Measurements from ENCODE around the gene DYSF.

Gene DYSF

DNA sequence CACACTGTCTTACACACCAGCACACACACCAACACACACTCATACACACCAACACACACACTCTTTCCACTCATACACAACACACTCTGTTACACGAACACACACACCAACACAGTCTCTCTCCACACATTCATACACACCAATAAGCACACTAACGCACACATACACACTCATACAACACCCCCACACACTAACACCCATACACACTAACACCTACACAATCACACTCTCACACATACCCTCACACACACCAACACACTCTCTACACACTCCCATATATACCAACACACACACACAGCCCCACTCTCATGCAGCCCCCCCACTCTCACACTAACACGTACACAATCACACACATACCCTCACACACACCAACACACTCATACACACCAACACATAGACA is 123.8 kb downstream of the DYSF start:
- Histone ChIP-seq H3K4me1 (ENCODE audit: low read depth, poor library complexity, severe bottlenecking) (no peaks in the 10 kb centered on the region), H3K36me3 (ENCODE audit: insufficient read depth) (no peaks in the 10 kb centered on the region), H3K4me2 (no peak overlapping the region), H3K27ac (no peak overlapping the region), H2AFZ (ENCODE audit: low read depth) (no peak overlapping the region), H3K79me2 (ENCODE audit: insufficient read depth, low read depth) (no peaks in the 10 kb centered on the region), H3K4me3 (IDR thresholded peaks at IDR 0.05; ENCODE audit: insufficient read depth, low read depth, low read length) (no peak overlapping the region), H4K20me1 (ENCODE audit: insufficient read depth) (no peaks in the 10 kb centered on the region), H3K9ac (no peak overlapping the region), H3K27me3 (ENCODE audit: insufficient read depth, low read depth) (no peaks in the 10 kb centered on the region)
- TF ChIP-seq, protein P1, sequence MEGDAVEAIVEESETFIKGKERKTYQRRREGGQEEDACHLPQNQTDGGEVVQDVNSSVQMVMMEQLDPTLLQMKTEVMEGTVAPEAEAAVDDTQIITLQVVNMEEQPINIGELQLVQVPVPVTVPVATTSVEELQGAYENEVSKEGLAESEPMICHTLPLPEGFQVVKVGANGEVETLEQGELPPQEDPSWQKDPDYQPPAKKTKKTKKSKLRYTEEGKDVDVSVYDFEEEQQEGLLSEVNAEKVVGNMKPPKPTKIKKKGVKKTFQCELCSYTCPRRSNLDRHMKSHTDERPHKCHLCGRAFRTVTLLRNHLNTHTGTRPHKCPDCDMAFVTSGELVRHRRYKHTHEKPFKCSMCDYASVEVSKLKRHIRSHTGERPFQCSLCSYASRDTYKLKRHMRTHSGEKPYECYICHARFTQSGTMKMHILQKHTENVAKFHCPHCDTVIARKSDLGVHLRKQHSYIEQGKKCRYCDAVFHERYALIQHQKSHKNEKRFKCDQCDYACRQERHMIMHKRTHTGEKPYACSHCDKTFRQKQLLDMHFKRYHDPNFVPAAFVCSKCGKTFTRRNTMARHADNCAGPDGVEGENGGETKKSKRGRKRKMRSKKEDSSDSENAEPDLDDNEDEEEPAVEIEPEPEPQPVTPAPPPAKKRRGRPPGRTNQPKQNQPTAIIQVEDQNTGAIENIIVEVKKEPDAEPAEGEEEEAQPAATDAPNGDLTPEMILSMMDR (conservative IDR thresholded peaks at IDR 0.05; ENCODE audit: low read depth, low read length), result no peak

DNA sequence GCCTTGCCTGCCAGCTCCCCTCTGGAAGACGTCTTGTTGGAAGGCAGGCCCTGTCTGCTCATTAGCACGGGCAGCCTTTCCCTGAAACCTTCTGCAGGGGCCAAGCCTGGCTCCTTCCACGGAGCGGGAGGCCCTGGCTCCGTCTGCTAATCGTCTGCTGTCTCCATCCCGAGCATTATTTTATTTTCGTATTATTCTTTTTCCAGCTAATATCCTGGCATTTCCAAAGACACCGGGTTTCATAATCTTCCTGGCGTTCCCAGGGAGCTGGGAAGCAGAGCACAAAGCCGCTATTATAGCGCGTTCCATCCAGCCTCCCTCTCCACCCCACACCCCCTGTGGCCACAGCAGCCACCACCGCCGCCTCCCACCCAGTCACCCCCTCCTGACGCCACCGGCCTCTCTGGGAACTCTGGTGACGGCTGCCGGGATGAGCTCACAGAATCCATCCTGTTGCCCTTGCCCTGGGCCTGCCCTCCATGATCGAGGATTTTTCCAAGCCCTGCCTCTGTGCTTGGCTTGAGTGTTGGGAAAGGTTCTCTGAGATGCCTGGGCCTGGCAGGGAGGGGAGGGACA is 125.5 kb downstream of the DYSF start:
- no peaks in the 10 kb centered on the region for H3K4me1 ChIP-seq (ENCODE audit: low read depth, poor library complexity, severe bottlenecking)

GRCh38 chr2:71581026-71581425 is 127.7 kb downstream of the DYSF start:
- no peaks in the 10 kb centered on the region for H3K27me3 ChIP-seq (ENCODE audit: insufficient read depth, low read depth)
- no peaks in the 10 kb centered on the region for H3K79me2 ChIP-seq (ENCODE audit: insufficient read depth, low read depth)
- no peaks in the 10 kb centered on the region for H4K20me1 ChIP-seq (ENCODE audit: insufficient read depth)
- H3K36me3 ChIP-seq (ENCODE audit: insufficient read depth), result no peaks in the 10 kb centered on the region
- H3K9ac ChIP-seq, result no peak overlapping the region
- no peak overlapping the region for H2AFZ ChIP-seq (ENCODE audit: low read depth)
- TF ChIP-seq, protein P1 (conservative IDR thresholded peaks at IDR 0.05; ENCODE audit: low read depth, low read length), result no peak
- H3K4me1 ChIP-seq (ENCODE audit: low read depth, poor library complexity, severe bottlenecking), result no peaks in the 10 kb centered on the region
- no peak overlapping the region for H3K4me3 ChIP-seq (IDR thresholded peaks at IDR 0.05; ENCODE audit: insufficient read depth, low read depth, low read length)
- H3K27ac ChIP-seq, result no peak overlapping the region
- H3K4me2 ChIP-seq, result no peak overlapping the region

More for the DNA sequence above, 125.5 kb downstream of the DYSF start:
- Histone ChIP-seq H3K4me3 (IDR thresholded peaks at IDR 0.05; ENCODE audit: insufficient read depth, low read depth, low read length) (no peak overlapping the region), H2AFZ (ENCODE audit: low read depth) (no peak overlapping the region), H3K36me3 (ENCODE audit: insufficient read depth) (no peaks in the 10 kb centered on the region), H3K79me2 (ENCODE audit: insufficient read depth, low read depth) (no peaks in the 10 kb centered on the region), H3K27me3 (ENCODE audit: insufficient read depth, low read depth) (no peaks in the 10 kb centered on the region), H3K9ac (no peak overlapping the region), H3K4me2 (no peak overlapping the region), H3K27ac (no peak overlapping the region), H4K20me1 (ENCODE audit: insufficient read depth) (no peaks in the 10 kb centered on the region)
- TF ChIP-seq, protein P1 (conservative IDR thresholded peaks at IDR 0.05; ENCODE audit: low read depth, low read length), result no peak

GRCh38 chr2:71583876-71584275 is 130.5 kb downstream of the DYSF start:
- H3K4me2 ChIP-seq, result no peak overlapping the region
- H3K4me3 ChIP-seq (IDR thresholded peaks at IDR 0.05; ENCODE audit: insufficient read depth, low read depth, low read length), result no peak overlapping the region
- TF ChIP-seq, protein P1 (conservative IDR thresholded peaks at IDR 0.05; ENCODE audit: low read depth, low read length), result no peak
- no peaks in the 10 kb centered on the region for H3K27me3 ChIP-seq (ENCODE audit: insufficient read depth, low read depth)
- no peaks in the 10 kb centered on the region for H3K4me1 ChIP-seq (ENCODE audit: low read depth, poor library complexity, severe bottlenecking)
- H3K9ac ChIP-seq, result no peak overlapping the region
- H4K20me1 ChIP-seq (ENCODE audit: insufficient read depth), result no peaks in the 10 kb centered on the region
- no peak overlapping the region for H3K27ac ChIP-seq
- no peaks in the 10 kb centered on the region for H3K79me2 ChIP-seq (ENCODE audit: insufficient read depth, low read depth)
- no peak overlapping the region for H2AFZ ChIP-seq (ENCODE audit: low read depth)
- no peaks in the 10 kb centered on the region for H3K36me3 ChIP-seq (ENCODE audit: insufficient read depth)
